Thoracic aorta (tissue), 2 donors: ENCODE results near the gene TRMT61A. TPM values are rescaled to one million over a fixed set of nuclear protein-coding genes. Genes with fewer than 3 reads are reported as not detected.

Source experiments
- ATAC-seq: fragments of 150-250 bp; one replicate; pipeline ENCODE4 v1.8.0; 2017; ENCODE audit warnings: low read depth; ENCODE audit not compliant: insufficient number of reproducible peaks, low FRiP score
- DNase-seq: peaks from one replicate; pipeline ENCODE4 v3.0.0-alpha.2; 2020; ENCODE audit warnings: low spot score
- H3K27ac ChIP-seq, 2 donors: fragments of 200-600 bp; sonication (generic); 1 replicate in 1 of 2; 2 replicates in 1 of 2; pipeline ENCODE4 v1.5.1; 2016; ENCODE audit warnings: mild to moderate bottlenecking in 2 of 2, moderate library complexity in 2 of 2
- H3K27me3 ChIP-seq: fragments of 200-600 bp; sonication (generic); replicated peaks from 2 replicates; pipeline ENCODE4 v1.6.0; 2016; ENCODE audit warnings: mild to moderate bottlenecking; ENCODE audit not compliant: insufficient read depth
- H3K36me3 ChIP-seq: fragments of 200-600 bp; sonication (generic); one replicate; pipeline ENCODE4 v1.5.1; 2016
- H3K4me1 ChIP-seq, 2 donors: fragments of 200-600 bp; sonication (generic); 1 replicate in 1 of 2; 2 replicates in 1 of 2; pipeline versions ENCODE4 v1.5.1 to v1.6.0; 2016; ENCODE audit warnings: low read depth in 2 of 2, mild to moderate bottlenecking in 1 of 2; ENCODE audit not compliant: control insufficient read depth in 1 of 2
- H3K4me3 ChIP-seq: fragments of 200-600 bp; sonication (generic); 2 replicates; pipeline ENCODE4 v1.5.1; 2016; ENCODE audit warnings: mild to moderate bottlenecking
- H3K9me3 ChIP-seq: fragments of 200-600 bp; sonication (generic); 2 replicates; pipeline ENCODE4 v1.5.1; 2016
- total RNA-seq, 2 donors: library from RNA; depleted of rRNA; stranded (reverse); fragments of >200 nt; gene quantifications; one replicate each; pipeline versions ENCODE4 v1.1.0 to v1.2.3, GENCODE V29; 2016
- TF ChIP-seq, protein P1 (sequence below): fragments of 200-600 bp; sonication (generic); IDR thresholded peaks from one replicate; pipeline ENCODE4 v1.5.1; 2019; ENCODE audit warnings: antibody characterized with exemption

TRMT61A gene
- total RNA-seq, 2 donors from 2014 or later: 18.6 to 18.8 TPM

DNA sequence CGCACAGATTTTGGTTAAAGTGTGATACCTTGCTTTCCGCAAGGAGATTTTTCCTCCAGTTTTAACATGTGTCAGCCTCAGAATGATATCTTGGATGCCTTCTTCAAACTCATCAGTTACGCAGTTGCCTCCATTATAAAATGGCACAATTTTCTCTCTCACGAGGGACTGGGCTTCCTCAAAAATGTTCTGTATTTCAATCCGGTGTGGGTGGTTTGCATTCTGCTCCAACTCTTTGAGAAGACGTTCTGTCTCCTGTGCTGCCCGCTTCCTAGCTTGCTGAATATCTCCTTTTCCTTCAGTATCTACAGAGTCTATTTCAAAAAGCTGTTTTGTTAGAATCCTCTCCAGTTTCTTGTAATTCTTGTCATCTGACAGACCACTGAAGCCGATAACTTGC is 31.7 kb downstream of the TRMT61A start:
- Histone ChIP-seq H3K9me3 (no peaks in the 10 kb centered on the region), H3K4me1 (peaks cover 30 to 59% of the 10 kb centered on the region in 2 donors), H3K27me3 (no peaks in the 10 kb centered on the region), H3K36me3 (peaks cover 12% of the 10 kb centered on the region), H3K27ac (no peak overlapping the region), H3K4me3 (peak overlapping the region; percentile 85)
- no peak for DNase-seq
- TF ChIP-seq, protein P1, sequence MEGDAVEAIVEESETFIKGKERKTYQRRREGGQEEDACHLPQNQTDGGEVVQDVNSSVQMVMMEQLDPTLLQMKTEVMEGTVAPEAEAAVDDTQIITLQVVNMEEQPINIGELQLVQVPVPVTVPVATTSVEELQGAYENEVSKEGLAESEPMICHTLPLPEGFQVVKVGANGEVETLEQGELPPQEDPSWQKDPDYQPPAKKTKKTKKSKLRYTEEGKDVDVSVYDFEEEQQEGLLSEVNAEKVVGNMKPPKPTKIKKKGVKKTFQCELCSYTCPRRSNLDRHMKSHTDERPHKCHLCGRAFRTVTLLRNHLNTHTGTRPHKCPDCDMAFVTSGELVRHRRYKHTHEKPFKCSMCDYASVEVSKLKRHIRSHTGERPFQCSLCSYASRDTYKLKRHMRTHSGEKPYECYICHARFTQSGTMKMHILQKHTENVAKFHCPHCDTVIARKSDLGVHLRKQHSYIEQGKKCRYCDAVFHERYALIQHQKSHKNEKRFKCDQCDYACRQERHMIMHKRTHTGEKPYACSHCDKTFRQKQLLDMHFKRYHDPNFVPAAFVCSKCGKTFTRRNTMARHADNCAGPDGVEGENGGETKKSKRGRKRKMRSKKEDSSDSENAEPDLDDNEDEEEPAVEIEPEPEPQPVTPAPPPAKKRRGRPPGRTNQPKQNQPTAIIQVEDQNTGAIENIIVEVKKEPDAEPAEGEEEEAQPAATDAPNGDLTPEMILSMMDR: no peak
- no peak for ATAC-seq

DNA sequence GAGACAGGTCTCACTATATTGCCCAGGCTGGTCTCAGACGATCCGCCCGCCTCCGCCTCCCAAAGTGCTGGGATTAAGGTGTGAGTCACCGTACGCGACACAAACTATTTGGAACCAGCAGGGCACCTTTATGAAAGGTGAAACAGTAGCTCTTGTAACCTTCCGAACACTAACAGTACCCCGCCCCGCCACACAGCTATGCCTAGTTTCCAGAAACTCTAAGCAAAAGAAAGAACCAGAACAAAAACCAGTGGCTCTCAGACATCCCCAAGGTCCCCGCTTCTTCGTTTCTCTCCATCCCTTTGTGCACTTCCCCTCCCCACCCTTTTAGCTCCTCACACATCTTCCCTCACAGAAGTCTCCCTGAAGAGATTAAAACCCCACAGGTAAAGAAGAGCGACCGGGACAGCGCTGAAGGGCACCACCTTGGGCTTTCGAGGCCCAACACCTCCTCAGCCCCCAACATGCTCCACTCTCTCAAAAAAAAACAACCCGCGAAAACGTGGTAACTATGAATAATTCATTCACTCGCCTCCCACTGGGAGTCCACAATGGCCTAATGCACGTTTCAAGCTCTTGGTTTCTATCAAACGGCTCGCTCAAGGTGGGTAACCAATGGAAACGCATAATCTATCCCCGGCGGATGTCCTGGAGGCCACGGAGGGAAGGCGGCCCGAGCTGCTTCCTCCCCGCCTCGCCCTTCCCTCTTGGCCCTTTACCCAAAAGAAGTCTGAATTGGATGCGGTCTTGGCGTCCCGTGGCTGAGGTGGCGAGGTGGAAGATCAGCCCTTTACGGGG is 32.6 kb downstream of the TRMT61A start:
- no peak for DNase-seq
- Histone ChIP-seq H3K36me3 (peaks cover 12% of the 10 kb centered on the region), H3K4me1 (peaks cover 30 to 58% of the 10 kb centered on the region in 2 donors), H3K9me3 (no peaks in the 10 kb centered on the region), H3K27ac (peak overlapping the region; percentile 92 to 95), H3K4me3 (peak overlapping the region; percentile 85), H3K27me3 (no peaks in the 10 kb centered on the region)
- TF ChIP-seq, protein P1: no peak
- ATAC-seq: peak; percentile 16

DNA sequence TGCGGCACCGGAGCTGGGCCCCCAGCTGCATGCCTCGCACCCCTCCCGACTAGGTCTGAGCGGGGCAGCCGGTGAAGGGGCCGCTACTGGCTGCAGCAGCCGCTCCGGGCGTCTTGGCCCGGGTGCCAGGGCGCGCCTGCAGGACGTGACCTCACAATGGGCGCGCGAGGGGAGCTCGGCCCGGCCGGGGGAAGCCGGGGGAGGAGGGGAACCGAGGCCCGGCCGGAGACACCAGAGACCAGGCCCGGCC is 33.1 kb downstream of the TRMT61A start:
- Histone ChIP-seq H3K4me3 (peak overlapping the region; percentile 85), H3K4me1 (peaks cover 30 to 61% of the 10 kb centered on the region in 2 donors), H3K9me3 (no peaks in the 10 kb centered on the region), H3K27ac (peak overlapping the region; percentile 92 to 95), H3K27me3 (no peaks in the 10 kb centered on the region), H3K36me3 (peaks cover 12% of the 10 kb centered on the region)
- ATAC-seq (no peak), DNase-seq (no peak)
- TF ChIP-seq, protein P1: no peak

DNA sequence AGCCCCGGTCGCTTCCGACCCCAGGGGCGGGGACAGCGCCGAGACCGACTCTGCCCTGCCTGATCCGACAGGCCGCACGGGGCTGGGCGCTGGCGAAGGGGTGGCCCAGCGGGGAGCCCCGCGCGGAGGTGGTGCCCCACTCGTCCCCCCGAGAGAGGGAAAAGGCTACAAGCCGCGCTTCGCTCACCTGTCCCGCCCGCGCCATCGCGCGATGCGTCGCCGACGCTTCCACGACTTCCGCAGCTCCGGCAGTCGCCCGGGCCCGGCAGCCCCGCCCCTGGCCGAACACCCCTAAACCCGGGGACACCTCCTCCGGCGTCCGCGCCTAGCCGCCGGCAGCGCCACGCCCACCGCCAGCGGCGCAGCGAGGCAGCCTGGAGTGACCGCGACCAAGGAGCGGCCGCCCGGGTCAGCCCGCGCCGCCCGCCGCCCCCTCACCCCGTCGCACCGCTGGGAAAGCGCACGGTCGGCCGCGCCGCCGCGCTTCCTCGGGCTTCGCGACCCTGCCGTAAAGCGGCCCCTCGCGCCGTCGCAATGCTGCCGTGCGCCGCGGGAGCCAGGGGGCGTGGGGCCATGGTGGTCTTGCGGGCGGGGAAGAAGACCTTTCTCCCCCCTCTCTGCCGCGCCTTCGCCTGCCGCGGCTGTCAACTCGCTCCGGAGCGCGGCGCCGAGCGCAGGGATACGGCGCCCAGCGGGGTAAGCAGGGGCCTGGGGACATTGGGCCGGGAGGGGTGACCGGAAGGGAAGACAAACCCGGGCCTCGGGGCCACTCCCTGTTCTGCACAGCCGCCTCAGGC is 33.6 kb downstream of the TRMT61A start, which contains the start of the genes BAG5 and COA8:
TSS of gene BAG5 (minus strand) at position 229 of the 797 bp plus-strand sequence. CDS start 1,493 bp downstream, outside the sequence.
TSS of gene COA8 (plus strand) at position 532 of the 797 bp plus-strand sequence. CDS start at position 574, 42 bp downstream.
- peak; percentile 72 for ATAC-seq
- H3K27me3 ChIP-seq: no peaks in the 10 kb centered on the region
- no peaks in the 10 kb centered on the region for H3K9me3 ChIP-seq
- peaks cover 30 to 61% of the 10 kb centered on the region in 2 donors for H3K4me1 ChIP-seq
- DNase-seq: no peak
- peak within 1 kb of the TSS; percentile 92 to 95 for H3K27ac ChIP-seq
- peaks cover 12% of the 10 kb centered on the region for H3K36me3 ChIP-seq
- TF ChIP-seq, protein P1: no peak
- peak within 1 kb of the TSS; percentile 85 for H3K4me3 ChIP-seq

DNA sequence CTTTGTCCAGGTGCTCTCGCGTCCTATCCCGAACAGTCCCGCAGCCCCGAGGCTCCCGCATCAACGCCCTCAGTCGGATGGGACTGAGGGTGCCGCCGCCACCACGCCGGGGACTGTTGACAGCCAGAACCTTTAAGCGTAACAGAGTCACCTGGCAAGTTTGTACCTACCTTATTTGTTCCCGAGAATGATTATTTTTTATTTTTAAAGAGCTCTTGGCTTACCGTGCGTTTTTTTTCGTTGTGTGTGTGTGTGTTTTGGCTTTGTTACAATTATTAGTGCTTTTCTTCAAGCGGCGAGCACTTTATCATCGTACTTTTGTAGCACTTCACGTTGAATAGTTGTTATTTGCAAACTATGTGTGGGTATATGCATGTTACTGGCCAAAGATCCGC is 34.2 kb downstream of the TRMT61A start:
- no peaks in the 10 kb centered on the region for H3K9me3 ChIP-seq
- DNase-seq (no peak), ATAC-seq (no peak)
- peaks cover 12% of the 10 kb centered on the region for H3K36me3 ChIP-seq
- peaks cover 30 to 57% of the 10 kb centered on the region in 2 donors for H3K4me1 ChIP-seq
- H3K27ac ChIP-seq: peak overlapping the region; percentile 92 to 95
- peak overlapping the region; percentile 85 for H3K4me3 ChIP-seq
- H3K27me3 ChIP-seq: no peaks in the 10 kb centered on the region
- TF ChIP-seq, protein P1: no peak
